HG02642 (cell line): Measurements from ENCODE around the gene TBX15.

Source experiments
- ATAC-seq: cut with Tn5 transposase; IDR thresholded peaks from one replicate; pipeline ENCODE4 v1.9.1; 2021; ENCODE audit warnings: mild to moderate bottlenecking; ENCODE audit not compliant: unreplicated experiment, poor library complexity

Gene TBX15

DNA sequence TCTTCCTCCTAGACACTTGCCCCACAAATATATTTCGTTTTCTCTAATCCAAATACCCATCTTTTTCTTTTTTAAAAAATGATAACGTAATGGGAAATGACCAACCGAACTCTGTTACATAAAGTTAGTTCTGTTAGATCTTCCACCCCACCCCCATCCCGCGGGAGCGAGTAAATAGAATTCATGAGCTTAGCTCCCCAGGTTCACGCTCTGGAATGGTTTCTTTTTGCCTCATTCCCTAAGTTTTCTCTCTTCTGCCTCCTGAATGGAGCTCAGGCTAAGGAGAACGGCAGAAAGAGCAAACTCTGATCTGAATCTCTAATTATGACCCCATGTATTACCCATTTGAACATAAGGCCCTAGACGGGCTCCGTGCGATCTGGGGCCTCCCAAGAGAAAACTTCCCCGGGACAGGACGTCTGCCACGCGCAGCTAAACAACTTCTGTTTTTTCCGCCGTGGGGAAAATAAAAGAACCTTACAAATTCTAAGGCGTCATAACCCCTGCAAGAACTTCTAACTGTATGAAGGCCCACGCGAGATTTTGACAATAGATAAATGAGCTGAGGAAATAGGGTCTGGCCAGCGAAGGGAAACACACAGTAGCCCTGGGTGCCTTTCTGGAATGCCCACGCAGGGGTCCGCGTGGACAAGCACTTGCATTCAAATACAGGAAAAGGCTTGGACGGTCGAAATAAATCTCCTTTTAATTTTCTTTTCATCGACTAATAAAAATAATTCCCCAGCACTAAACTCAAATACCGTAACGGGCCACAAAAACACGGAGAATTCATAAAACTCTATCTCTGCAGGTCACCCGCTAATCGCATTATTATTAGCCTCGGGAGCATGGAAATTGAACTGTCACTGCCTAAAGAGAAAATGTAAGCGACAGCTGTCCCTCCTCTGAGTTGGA, 2.2 kb downstream of the TBX15 start:
- ATAC-seq, result no peak

DNA sequence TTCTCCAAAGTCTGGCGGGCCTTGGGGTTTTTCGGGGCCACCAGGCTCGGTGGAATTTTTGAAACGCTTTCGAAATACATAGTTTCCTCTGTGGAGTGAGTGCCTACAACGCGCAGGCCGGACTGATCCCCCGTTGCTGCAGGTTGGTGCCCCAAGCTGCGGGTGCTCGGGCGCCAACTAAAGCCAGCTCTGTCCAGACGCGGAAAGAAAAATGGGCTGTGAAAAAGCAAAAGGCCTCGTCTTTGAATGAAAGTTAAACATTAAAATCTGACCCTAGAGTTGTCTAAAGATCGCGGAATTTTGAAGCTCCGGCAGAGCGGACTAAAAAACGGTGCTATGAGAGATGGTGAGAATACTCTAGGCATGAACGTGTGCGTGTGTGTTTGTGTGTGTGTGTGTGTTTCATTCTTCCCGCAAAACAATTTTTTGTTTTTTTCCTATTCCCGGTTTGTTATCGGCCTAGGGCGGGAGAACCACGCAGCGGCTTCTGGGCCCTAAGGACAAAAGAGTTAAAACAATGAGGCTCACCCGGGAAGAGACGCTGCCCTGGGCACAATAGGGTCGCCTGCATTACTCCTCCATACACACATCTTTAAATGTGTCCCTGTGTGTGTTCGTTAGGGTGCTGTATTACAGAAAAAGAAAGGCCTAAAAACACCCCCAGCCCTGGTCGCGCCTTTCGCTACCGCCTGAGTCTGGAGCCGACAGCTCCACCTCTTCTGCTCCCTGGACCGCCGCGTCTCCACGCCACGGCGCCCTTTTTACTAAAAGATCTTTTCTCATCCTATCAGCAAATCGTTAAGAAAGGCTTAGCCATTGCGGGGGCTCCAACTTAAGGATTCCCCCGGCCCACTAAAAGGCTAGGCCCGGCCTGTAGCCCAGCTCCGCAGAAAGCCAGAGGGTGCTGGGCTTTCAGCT, 3.2 kb downstream of the TBX15 start:
- no peak for ATAC-seq

DNA sequence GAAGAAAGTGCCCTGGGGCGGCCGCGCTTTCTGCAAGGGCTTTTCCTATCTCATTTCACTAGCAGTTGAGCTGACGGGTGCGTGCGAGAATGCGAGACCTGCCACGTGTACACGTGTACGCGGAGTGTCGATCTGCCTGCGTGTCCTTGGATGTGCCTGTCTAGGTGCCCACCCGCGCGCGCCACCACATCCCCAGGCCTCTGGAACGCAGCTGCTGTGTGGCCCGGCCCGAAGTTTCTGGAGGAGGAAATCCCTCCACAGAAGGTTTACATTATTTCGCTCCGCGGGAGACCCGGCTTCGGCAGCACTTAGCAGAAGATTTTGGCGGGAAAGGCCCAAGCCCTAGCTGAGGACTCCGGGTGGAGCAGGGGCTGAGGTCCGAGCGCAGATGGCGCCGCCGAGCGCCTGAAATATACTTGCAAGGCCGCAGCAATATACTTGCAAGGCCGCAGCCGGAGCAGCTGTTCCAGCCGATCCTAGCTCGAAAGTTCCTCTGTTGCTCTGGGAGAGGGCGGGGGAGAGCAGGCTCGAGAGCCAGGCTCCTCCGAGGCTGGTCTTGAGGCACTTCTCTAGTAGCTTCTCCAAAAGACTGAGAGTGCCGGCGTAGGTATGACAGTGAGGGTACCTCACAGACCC, 3.9 kb downstream of the TBX15 start:
- ATAC-seq, result no peak

DNA sequence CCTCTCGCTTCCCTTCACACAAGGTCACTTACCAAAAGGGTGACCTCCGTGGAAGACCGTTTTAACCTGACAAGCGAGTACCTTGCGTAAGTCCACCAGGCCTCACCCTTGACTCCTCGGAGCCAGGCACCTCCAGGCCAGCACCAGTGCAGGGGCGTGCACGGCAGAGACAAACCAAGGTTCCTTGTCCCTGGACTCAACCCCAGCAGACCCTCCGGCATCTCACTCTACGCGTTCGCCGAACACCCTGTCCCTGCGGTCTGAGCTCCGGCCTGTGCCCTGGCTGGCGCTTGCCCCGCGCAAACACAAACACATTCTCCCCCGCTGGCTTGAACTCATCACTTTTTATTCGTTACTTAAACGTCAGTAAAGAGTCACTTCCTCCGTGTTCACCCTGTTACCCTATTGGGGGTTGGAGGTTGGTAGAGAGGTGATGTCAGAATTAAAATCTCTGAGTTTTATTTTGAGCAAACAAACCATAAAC, 4.5 kb downstream of the TBX15 start:
- ATAC-seq, result no peak

DNA sequence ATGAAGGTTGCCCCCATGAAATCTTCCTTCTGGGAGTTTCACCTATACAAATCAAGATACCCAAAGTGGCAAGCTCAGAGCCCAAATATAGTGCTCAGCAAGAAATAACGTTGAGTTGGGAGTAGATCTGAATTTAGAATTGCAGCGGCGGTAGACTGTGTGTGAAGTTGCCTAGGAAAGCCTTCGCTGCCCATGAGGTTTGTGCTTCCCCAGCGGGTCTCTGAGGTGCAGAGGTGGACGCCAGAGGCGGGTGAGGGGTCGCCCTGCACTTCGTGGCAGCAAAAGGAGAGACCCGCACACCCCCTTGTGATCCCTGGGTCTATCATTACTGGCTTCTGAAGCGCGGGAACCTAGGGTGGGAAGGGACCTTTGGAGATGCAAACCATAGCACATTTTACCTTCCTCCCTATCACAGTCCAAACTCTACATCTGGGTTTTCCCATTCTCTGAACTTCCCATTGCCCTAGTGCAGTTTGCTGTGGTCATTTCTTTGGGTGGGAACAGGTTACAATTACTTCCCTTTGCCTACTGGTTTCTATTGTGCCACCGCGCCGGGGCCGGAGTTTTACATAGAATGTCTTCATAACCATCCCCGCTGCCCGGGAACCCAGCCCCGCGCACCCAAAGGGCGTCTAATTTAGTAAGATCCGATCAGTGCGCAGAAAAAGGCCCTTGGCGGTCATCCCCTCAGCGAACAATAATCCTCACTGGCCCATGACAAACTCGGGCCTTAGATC, 5.2 kb downstream of the TBX15 start:
- ATAC-seq, result no peak

DNA sequence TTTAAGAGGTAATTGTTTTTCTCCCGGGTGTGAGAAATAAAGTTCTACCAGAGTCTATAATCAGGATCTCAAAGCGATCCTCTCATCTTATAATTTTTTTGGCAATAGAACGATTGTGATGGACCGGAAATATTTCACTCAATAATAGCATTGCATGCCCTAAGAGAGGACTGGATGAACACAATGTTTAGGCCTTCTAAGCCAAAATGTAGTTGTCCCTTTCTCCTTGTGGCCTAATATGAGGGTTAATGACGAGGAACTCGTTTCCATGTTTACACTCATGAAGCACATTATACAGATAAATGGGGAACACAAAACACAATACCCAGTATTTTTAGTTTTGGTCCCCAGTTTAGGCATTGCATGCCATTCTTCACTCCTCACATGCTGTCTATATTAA, 5.9 kb downstream of the TBX15 start:
- ATAC-seq, result no peak

DNA sequence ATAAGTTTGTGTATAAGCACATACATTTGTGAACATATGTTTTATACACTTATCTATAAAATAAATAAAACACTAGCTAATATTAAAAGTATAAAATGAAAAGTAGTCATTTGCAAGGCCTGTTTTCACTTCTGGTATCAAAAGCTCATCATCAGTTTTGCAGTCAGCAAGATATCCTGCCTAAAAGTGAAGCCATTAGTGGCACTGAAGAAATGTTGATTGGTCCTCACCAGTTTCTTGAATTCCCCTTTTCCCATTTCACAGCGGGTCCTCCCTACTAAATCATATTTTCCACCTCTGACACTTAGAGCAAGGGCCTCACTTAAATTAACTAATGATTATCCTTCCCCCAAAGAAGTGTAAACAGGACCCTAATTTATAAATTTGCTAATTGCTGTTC, 6.7 kb downstream of the TBX15 start:
- no peak for ATAC-seq

DNA sequence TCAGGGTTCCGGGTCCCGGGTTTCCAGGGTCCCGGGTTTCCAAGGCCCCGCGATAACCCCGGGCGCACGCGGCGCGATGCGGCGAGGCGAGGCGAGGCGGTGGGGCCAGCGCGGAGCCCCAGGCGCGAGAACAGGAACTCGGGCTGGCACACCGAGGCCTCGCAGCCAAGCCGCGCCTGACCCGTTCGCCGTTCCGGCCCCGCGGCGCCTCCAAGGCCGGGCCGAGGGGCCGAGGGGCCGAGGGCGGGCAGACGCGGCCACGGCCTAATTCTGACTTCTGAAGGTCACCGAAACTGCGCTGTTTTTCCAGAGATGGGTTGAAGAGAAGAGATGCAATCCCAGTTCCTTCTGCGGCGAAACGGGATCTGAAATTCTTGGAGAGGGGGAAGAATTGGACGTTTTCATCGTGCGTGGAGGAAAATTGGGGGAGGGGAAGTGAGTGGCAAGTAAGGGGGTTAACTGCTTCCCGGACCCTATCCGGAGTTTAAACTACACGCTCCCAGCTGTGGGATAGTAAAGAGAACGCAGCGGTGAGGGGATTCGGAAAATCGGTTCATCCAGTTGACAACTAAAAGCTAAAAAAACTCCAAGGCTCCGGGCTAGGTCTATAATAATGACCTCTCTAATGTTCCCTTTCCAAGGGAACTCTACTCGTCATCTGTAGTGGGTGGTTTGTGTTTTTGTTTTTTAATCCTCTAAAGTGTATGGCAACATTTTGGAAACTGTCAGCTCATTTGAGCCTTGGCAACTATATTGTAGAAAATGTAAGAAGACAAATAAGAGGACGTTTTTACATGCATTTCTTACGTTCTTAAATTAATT, 8.2 kb downstream of the TBX15 start:
- no peak for ATAC-seq

DNA sequence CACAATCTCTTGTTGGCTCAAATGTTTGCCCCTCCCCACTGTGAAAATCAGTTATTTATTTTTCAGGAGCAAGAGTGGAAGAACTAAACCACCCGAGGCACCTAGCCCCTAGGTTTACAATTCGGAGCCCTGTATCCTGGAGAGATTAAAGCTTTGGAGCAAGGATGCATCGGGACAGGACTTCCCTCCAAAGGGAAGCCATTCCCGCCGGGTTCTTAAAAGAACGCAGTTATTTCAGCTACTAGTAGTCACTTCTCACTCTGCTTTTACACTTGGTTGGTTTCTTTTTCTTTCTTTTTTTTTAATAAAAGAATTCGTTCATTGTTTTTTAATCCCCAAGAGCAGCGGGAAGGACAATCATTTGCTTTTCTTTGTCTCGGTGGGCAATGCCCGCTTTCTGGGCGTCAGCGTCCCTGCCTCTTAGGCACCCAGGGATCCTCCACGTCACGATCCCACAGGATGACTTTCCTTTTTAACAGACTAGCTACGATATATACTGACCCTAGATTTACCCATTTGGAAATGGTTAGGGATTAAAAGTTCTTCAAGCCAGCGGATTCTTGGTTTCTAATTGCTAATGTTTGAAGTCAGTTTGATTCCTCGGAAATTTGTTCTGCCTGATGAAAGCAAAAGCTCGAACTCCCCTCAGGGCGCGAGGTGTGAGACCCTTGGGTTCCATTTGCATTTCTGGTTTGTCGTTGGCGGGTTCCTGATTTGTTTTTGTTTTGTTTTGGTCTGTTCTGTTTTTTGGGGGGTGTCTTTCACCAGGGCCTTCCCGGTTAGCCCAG, 9.0 kb downstream of the TBX15 start:
- ATAC-seq, result no peak

DNA sequence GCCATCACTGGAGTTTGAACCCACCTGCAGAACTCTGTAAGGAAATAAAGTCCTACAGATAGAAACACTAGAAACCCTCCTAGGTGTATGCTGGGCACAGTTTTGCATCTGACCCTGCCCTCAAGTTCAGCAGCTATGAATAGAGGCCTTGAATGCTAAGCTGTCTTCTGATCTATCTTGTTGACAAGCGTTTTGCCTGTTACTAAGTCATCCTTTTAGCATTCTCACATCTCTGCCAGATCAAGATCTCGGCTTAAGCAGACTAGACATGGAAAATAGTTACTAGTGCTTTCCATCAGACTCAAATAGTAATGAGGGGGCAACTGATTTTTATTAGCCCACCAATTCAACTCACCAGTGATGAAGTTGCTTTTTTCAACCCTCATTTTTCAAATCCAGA, 10.5 kb downstream of the TBX15 start:
- no peak for ATAC-seq

DNA sequence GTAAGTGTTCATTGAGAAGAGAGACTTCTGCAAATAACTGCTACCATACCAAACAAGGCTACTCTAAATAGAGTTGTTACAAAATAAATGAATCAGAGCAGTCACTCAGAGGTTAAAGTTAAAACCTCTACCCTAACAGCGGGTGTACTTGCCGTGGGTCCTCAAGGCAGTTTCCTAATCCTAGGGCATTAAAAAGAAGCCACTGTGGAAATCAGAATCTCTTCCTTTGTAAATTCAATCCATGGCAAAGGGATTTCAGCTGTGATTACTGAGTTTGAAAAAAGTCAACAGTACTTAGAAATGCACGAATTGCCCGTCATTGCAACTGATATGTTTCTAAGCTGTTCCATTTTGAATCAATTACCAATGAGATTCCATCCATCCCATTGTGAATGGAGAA, 13.5 kb downstream of the TBX15 start:
- no peak for ATAC-seq

DNA sequence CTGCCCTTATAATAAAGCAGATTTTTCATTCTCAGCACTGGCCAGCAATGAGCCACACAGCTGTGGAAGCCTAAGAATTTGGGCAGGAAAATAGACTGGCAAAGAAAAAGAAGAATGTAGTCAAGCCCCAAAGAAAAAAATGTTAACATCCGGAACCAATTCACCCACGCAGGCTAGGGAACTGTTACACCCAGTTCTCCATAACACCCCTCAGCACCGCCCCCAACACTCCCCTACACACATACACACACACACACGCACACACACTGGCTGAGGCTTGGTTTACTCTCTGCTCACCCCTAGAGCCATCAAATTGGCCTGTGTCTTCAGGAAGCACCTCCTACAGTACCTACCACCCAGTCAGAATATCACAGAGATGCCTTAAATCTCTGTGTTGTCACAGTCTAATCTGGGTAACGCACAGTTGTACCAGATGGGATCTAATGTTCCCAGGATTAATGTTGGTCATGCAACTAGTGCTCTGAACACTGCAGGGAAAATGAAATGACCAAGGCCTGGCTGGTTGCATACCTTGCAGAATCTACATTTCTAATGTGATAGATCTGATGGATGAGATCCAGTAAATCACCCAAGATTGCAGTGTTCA, 14.5 kb downstream of the TBX15 start:
- ATAC-seq, result no peak

DNA sequence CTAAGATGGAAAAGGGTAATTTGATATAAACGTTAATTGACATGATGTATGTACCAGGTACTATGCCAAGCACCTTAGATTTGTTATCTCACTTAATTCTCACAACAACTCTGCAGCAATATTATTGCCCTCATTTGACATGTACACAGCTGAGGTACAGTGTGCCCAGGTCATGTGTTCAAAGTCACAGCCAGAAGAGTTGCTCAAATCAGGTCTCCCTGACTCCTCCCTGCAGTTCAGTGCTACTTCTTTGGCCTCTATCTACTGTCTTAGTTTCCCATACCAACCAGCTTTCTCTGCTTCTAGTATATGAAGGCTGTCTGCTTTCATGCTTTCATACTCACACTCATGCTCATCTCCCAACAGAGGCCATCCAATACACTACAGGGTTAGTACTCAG, 15.1 kb downstream of the TBX15 start:
- ATAC-seq, result no peak

DNA sequence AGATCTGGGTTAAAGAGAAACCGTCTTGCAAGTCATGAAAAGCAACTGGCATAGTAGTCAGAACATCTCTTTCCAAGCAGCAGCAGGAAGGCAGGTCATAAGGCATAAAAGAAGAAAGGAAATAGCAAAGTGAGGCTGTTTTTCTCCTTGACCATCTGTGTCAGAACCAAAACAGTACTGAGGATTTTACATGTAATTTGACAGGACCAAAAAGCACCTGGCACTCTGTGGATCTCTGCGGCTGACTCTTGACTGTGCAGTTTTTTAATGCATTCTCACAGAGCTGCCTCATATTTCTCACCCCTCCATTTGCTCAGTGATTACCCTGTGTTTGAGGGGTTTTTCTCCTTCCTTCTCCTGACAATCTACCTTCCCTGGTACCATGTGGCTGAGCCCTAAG, 17.7 kb downstream of the TBX15 start:
- ATAC-seq, result no peak

DNA sequence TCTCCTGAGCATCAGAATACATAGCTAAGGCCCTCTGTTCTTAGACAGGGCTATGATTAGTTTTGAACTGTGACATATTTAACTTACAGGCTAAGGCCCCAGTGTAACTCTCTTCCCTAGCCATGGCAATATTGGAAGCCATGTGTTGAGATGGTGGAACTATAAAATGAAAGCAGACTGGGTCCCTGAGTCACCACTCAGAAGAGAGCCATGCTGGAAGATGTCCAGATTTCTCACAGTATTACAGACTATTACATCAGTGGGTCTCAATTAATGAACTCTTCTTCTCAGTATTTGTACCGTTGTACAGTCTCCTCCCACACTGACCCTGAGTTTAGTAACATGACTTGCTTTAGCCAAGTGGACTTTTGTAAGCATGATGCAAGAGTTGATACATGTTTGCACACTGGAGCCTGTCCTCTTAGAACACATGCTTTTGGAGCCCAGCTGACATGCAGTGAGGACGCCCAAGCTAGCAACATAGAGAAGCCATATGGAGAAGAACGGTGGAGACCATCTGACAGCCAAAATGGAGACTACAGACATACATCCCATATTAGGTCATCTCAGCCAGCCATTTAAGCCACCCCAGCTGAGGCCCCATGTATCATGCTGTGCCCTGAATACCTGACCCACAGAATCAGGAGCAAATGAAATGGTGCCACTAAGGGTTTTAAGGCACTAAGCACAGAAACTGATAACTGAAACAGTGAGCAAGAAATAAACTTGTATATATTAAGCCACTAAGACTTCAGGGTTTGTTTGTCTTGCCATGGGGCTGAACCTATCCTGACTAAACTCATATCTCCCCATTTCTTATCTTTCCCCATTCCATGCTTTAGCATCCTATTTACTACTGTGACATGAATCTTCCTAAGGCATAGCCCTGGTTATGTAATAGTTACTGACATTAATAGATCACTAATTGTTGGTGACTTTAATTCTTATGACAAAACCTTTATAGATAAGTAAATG, 24.4 kb downstream of the TBX15 start:
- no peak for ATAC-seq

DNA sequence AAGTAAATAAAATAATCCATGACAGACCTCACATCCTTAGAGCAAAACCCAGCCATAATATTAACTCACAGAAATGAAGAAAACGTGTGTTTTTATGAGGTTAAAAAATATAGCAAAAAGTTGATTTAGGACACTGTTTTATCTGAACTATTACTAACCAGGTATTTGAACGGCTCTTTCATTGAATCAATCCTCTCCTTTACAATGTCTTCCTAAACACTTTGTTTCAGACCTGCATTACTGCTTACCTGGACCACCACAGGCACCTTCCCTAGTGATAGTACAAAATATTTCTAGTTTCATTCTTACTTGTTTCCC, 25.0 kb downstream of the TBX15 start:
- ATAC-seq, result no peak

DNA sequence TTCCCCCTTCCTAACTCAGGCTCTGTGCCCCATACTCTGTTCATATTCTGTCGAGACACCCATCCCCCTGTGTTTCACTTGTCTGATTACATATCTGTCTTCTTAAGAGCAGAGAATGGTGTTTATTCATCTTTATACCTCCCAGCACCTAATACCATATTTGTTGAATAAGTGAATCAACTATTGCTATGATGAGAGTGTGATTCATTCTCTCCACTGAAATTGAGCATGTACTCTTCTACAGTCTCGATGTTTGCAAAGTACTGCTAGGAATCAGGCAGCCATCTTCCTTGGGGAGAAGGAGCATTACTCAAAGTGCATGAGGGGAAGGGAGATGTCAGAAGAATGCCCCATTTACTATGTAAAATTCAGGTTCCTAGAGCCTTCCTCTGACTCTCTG, 27.0 kb downstream of the TBX15 start:
- ATAC-seq, result no peak
